HG03025 (cell line): ENCODE results near the gene SMG7.

Experiments
- ATAC-seq: cut with Tn5 transposase; IDR thresholded peaks from one replicate; pipeline ENCODE4 v1.9.1; 2021; ENCODE audit warnings: mild to moderate bottlenecking, moderate library complexity; ENCODE audit not compliant: unreplicated experiment, low FRiP score

Gene SMG7

DNA sequence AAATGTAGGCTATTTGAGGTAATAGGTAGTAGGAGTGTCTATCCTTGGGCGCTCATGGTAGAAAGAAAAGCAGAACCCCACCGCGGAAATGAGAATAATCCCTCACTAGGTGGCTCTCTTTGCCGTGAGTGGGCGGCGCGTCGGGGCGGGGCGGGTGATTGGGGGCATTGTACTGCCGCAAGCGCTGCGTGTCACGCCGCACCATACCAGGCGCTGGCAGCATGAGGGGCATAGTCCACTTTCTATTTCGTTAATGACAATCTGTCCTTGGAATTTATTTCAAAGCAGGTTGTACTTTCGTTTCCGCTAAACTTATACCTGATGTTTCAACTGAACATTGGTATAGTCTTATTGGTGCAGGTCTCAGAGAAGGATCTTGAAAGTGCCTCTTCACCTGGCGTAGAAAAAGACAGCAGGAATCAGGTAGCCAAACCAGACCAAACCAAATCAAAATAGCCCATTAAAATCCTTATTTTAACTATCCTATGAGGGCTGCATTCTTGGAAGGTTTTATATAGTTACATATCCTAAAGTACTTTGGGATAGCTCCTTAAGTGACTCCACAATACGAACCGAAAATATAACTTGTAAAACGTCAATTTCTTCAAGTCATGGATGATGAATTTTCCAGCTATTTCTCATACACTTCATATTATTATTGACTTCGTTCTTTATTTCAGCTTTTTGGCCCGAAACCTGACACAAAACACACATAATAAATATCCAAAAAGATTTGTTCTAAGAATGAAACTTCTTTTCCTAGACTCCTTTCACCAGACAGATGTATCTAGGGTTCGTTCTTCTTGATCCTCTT, 1.9 kb upstream of the SMG7 start:
- ATAC-seq: no peak

GRCh38 chr1:183470961-183471742, 1.1 kb upstream of the SMG7 start:
- ATAC-seq: peak; percentile 12

DNA sequence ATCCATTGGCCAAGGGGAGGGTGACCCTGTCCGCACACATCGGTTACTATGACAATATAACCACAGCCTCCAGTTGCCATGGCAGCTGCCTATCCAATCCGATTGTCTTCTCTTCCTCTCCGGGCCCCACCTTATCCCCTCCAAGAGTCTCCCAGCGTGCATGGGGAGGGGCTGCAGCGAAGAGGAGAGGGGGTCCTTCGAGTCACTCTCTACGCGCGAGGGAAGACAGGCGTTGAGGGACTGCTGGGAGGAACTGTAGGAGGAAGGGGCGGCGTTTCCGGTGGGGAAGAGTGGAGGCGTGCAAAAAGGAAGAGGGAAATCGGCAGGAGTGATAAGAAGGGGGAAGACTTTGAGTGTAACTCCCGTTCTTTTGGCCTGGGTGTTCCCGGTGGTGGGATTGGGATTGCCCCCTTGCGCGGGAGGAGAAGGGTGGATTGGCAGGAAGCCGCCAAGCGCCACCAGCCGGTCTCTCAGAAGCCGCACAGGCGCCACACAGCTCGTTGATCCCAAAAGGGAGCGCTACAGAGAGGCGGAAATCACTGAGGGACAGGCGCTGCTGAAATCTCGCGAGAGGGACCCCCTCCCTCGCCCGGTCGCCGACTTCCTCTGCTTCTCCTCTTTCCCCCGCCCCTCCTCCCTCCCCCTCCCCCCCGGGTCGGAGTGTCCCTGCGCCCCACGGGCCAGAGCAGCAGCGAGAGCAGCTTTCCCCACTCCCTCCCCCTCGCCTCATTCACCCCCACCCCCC, 384 bp upstream of the SMG7 start:
- peak; percentile 40 for ATAC-seq

DNA sequence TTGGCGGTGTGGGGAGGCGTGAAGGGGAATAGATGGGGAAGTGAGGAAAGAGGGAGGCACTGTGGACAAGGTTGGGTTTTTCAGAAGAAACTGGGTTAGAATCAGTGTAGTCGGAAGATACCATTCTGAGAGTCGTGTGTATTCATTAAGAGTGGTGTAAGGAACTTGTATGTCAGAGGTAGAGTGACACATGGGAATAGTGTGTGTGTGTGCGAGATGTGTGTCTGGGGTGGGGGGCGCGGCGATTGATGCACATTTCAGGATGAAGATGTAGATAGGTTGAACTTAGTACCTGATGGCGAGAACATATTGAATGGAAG, 878 bp downstream of the SMG7 start:
- no peak for ATAC-seq

DNA sequence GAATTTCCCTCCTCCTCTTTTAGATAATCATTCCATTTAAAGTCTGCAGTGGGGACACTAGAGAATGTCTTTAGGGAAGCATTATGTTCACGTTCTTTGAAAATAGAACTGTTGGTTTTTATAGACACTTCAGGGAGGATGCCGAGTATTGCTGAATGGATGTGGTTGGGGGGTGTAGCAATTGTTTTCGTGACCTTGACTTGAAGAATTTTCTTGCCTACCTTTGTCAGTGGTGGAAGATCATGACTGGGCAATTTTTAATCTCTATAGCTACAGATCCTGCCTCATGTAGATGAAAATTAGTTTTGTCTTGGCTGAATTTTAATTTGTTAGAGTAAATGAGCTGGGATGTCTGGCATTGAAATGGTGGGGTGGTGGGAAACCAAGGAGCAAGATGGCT, 3.8 kb downstream of the SMG7 start:
- no peak for ATAC-seq

GRCh38 chr1:183477986-183478781, 5.9 kb downstream of the SMG7 start:
- ATAC-seq: no peak

- peak; percentile 48 for ATAC-seq
Observed at GRCh38 chr1:183480971-183481441, 8.7 kb downstream of the SMG7 start.

GRCh38 chr1:183483224-183483623, 10.9 kb downstream of the SMG7 start:
- no peak for ATAC-seq

DNA sequence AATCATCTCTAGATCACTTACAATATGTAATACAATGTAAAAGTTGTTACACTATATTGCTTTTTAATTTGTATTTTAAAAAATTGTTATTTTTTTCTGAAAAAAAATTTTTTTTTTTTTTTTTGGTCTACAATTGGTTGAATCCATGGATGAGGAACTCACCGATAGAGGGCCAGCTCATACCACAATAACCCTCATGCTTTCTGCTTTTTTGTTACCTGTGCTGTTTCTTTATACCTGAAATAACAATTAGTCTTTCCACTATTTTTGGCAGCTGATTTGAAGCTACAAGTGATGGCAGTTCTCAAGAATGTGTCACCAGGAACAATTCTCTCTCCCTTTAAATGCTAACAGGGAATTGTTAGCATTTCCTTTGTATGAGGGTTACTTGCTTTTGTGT, 12.0 kb downstream of the SMG7 start:
- ATAC-seq: no peak

DNA sequence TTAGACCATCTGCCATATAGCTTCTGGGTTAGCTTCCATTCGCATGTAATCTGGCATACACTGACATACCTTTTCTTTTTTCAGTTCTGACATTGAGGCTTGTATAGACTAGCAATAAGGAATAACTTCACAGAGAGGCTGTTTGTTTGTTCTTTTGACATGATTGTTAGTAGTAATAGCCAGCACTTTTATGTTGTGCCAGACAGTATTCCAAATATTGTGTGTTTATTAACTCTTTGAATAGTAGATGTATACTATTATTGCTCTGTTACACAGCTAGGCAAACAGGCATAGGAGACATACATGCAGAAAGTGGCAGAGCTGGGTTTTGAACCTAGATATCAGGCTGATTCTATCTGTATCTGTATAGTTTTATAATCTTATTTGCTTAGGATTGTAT, 12.6 kb downstream of the SMG7 start:
- no peak for ATAC-seq

DNA sequence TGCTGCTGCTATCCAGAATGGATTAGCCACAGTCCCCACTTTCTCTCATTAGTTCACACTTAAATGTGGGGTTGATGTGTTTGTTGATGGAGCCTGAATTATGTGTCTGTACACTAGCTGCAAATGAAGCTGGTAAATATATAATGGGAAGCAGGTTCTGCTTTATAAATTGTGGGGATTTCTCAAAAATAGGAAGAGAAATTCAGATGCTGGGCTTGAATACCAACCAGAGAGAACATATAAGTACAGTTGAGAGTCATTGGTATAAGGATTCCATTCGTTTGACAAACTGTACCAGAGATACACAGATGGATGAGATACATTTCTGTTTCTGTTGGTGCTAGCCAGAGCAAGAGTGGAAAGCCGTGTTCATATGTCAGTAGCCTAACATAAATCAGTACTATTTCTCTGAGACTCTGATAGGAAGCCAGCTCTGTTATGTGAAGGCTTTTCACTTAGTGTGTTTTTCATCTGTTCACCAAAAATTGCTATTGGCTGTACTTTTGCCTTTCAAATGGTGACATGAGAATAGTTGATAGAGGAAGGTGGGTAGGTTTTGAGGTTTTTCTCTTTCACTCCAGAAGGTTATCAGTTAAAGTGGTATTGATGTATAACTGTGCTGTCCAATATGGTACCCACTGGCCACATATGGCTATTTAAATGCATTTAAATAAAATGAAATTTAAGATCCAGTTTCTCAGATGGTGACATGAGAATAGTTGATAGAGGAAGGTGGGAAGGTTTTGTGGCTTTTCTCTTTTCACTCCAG, 15.6 kb downstream of the SMG7 start:
- no peak for ATAC-seq

DNA sequence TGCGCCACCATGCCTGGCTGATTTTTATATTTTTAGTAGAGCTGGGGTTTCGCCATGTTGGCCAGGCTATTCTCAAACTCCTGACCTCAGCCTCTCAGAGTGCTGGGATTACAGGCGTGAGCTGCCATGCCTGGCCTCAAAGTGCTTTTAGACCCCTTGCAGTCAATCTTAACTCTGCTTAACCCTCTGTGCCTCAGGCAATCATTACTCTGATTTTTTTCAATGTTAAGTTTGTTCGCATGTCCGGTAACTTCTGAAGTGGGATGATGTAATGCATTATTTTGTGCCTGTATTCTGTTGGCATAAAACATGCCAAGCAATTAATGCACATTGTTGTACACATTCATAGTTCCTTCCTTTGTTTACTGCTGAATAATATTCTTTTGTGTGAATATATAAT, 18.6 kb downstream of the SMG7 start:
- no peak for ATAC-seq

DNA sequence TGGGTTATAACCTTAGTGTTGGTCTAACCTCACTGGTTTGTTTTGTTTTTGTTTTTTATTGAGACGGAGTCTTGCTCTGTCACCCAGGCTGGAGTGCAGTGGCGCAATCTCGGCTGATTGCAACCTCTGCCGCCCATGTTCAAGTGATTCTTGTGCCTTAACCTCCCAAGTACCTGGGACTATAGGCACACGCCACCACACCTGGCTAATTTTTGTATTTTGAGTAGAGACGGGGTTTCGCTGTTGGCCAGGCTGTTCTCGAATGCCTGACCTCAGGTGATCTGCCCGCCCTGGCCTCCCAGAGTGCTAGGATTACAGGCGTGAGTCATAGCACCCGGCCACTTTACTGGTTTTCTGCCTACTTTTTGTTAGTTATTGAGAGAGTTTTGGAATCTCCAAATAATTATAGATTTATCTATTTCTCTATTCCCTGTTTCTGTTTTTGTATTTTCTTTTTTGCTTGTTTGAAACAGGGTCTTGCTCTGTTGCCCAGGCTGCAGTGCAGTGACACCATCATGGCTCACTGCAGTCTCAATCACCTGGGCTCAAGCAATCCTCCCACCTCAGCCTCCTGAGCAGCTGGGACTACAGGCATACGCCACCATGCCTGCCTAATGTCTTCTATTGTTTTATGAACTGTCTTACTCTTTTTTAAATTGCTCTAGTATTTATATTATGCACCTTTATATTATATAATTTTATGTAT, 21.4 kb downstream of the SMG7 start:
- no peak for ATAC-seq

GRCh38 chr1:183495420-183495819, 23.1 kb downstream of the SMG7 start:
- ATAC-seq: no peak

DNA sequence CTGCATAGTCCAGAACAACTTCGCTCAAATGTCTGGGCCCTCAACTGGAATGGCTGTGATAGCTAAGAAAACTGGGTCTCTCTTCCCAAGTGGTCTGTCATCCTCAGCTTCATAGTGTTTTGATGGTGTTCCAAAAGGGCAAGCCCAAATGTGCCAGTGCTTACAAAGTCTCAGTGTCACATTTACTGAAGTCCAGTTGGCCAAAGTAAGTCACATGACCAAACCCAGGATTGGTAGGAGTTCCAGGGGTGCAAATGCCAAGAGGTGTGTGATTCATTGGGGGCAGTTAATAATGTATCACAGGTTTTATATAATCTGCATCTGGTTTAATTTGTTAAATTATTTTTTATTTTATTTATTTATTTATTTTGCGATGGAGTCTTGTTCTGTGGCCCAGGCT, 24.9 kb downstream of the SMG7 start:
- no peak for ATAC-seq

- no peak for ATAC-seq
Observed at GRCh38 chr1:183498342-183498991, 26.2 kb downstream of the SMG7 start.

- ATAC-seq: no peak
Observed at GRCh38 chr1:183505454-183506089, 33.3 kb downstream of the SMG7 start.

GRCh38 chr1:183506561-183506960, 34.3 kb downstream of the SMG7 start:
- ATAC-seq: no peak
